ENCODE results near the gene ACAN. TPM values are rescaled to one million over a fixed set of nuclear protein-coding genes. Genes with fewer than 3 reads are reported as not detected.

ACAN gene
- total RNA-seq, 1 experiment from 2014 or later, result 1.4 TPM

DNA sequence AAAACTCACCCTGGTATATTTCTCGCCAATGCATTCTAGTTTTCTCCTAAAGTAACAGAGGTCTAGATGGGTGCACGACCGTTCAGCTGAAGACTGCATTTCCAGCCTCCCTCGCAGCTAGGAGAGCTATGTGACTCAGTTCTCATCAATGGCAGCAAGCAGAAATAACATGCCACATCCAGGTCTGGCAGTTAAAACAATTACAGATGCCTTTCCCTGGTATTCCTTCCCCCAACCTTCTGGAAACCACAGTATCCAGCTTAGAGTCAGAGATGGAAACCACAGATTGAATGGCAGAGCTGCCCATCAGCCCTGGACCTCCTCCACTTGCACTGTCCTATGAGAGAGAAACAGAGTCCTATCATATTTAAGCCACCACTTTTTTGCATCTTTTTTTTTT, 87.3 kb downstream of the ACAN start:
- no peak overlapping the region for H3K27ac Mint-ChIP-seq
- POLR2A ChIA-PET, result no interaction called here
- H3K4me3 Mint-ChIP-seq, result no peak overlapping the region
- no peak for TF ChIP-seq ZNF396 (CRISPR knock-in tag; IDR thresholded peaks at IDR 0.05; ENCODE audit: borderline replicate concordance)
- no peak for TF ChIP-seq SOX15 (CRISPR knock-in tag; IDR thresholded peaks at IDR 0.05)
- no peak for TF ChIP-seq JAZF1 (CRISPR knock-in tag; IDR thresholded peaks at IDR 0.05)
- TF ChIP-seq ELF4 (CRISPR knock-in tag; IDR thresholded peaks at IDR 0.05; ENCODE audit: low read depth), result no peak
- TF ChIP-seq AR (CRISPR knock-in tag; IDR thresholded peaks at IDR 0.05), result no peak
- TF ChIP-seq ZNF416 (CRISPR knock-in tag; IDR thresholded peaks at IDR 0.05), result no peak
- TF ChIP-seq IRF2 (CRISPR knock-in tag; IDR thresholded peaks at IDR 0.05; ENCODE audit: borderline replicate concordance, low read depth), result no peak
- no peak for TF ChIP-seq FOXK1 (CRISPR knock-in tag; IDR thresholded peaks at IDR 0.05)
- TF ChIP-seq ATF1 (CRISPR knock-in tag; IDR thresholded peaks at IDR 0.05), result no peak
- ATAC-seq, result no peak
- no peaks in the 10 kb centered on the region for H3K36me3 Mint-ChIP-seq
- no peak for DNase-seq (ENCODE audit: low spot score)
- CTCF ChIA-PET, result no interaction called here
- no peaks in the 10 kb centered on the region for H3K9me3 Mint-ChIP-seq
- H3K4me1 Mint-ChIP-seq, result peaks cover 5% of the 10 kb centered on the region
- H3K27me3 Mint-ChIP-seq (ENCODE audit: low read depth), result 0 out of 2 replicates have a peak, but pooled peaks cover 2% of the 10 kb centered on the region

DNA sequence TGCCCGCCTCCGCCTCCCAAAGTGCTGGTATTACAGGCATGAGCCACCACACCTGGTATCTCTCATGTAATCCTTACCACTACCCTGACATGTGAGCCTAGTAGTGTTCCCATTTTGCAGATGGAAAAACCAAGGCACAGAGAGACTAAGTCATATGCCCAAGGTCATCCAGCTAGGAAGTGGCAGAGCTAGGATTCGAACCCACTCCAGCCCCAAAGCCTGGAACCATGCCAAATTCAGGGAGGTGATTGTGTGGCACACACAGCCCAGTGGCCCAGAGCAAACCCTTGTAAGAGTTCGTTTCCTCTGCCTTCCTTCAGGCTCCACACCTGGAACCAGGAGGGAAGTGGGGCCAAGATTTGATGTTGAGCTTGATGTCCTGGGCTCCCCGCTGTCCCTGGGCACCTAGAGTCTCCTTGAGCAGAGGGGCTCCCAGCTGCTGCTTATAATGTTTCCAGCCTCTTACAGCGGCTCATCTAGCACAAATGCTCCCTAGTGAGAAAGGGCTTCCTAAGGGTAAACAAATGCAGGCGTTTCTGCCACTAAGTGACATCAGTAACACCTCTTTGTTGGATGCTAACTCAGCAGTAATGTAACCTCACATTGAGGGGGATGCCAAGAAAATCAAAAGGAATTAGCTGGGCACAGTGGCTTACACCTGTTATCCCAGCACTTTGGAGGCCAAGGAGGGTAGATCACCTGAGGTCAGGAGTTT, 88.5 kb downstream of the ACAN start:
- Mint-ChIP-seq H3K27me3 (ENCODE audit: low read depth) (0 out of 2 replicates have a peak, but pooled peaks cover 2% of the 10 kb centered on the region), H3K4me1 (peaks cover 13% of the 10 kb centered on the region), H3K9me3 (no peaks in the 10 kb centered on the region), H3K4me3 (no peak overlapping the region), H3K27ac (no peak overlapping the region), H3K36me3 (no peaks in the 10 kb centered on the region)
- TF ChIP-seq ZBTB21 (CRISPR knock-in tag; IDR thresholded peaks at IDR 0.05; ENCODE audit: borderline replicate concordance), result no peak
- TF ChIP-seq, protein P1, sequence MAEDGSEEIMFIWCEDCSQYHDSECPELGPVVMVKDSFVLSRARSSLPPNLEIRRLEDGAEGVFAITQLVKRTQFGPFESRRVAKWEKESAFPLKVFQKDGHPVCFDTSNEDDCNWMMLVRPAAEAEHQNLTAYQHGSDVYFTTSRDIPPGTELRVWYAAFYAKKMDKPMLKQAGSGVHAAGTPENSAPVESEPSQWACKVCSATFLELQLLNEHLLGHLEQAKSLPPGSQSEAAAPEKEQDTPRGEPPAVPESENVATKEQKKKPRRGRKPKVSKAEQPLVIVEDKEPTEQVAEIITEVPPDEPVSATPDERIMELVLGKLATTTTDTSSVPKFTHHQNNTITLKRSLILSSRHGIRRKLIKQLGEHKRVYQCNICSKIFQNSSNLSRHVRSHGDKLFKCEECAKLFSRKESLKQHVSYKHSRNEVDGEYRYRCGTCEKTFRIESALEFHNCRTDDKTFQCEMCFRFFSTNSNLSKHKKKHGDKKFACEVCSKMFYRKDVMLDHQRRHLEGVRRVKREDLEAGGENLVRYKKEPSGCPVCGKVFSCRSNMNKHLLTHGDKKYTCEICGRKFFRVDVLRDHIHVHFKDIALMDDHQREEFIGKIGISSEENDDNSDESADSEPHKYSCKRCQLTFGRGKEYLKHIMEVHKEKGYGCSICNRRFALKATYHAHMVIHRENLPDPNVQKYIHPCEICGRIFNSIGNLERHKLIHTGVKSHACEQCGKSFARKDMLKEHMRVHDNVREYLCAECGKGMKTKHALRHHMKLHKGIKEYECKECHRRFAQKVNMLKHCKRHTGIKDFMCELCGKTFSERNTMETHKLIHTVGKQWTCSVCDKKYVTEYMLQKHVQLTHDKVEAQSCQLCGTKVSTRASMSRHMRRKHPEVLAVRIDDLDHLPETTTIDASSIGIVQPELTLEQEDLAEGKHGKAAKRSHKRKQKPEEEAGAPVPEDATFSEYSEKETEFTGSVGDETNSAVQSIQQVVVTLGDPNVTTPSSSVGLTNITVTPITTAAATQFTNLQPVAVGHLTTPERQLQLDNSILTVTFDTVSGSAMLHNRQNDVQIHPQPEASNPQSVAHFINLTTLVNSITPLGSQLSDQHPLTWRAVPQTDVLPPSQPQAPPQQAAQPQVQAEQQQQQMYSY (CRISPR knock-in tag; IDR thresholded peaks at IDR 0.05), result no peak
- ChIA-PET CTCF (interaction anchor here (2.0 kb wide), 1 partner anchor 287 kb away, joined by 10 read pairs; no protein-coding TSS in a partner anchor), POLR2A (no interaction called here)
- DNase-seq (ENCODE audit: low spot score) (no peak), ATAC-seq (no peak)

- Mint-ChIP-seq H3K27me3 (ENCODE audit: low read depth) (0 out of 2 replicates have a peak, but pooled peaks cover 2% of the 10 kb centered on the region), H3K27ac (no peak overlapping the region), H3K9me3 (no peaks in the 10 kb centered on the region), H3K36me3 (peaks cover 13% of the 10 kb centered on the region), H3K4me1 (peaks cover 40% of the 10 kb centered on the region), H3K4me3 (peak overlapping the region; percentile 72)
- DNase-seq (ENCODE audit: low spot score), result peak; percentile 93
- ChIA-PET POLR2A (interaction anchor here (0.6 to 1.6 kb wide), 6 partner anchors 10 to 194 kb away, joined by 3 to 6 read pairs (median 4); partner anchors contain the start of gene ABHD2), CTCF (interaction anchor here (0.5 to 4.2 kb wide), 34 partner anchors 9 to 465 kb away, joined by 3 to 64 read pairs (median 4); no protein-coding TSS in a partner anchor)
- peak; percentile 63 for ATAC-seq
- TF ChIP-seq ETV6 (CRISPR knock-in tag; IDR thresholded peaks at IDR 0.05), result peak; percentile 20; the same call in 1 of the 2 replicates
- TF ChIP-seq MAX (CRISPR knock-in tag; IDR thresholded peaks at IDR 0.05), result peak; percentile 70; the same call in 1 of the 2 replicates
- TF ChIP-seq ZBTB21 (CRISPR knock-in tag; IDR thresholded peaks at IDR 0.05; ENCODE audit: borderline replicate concordance), result 0 out of 2 replicates have a peak, but pooled peaks have one; percentile 9
- TF ChIP-seq SMAD3 (CRISPR knock-in tag; IDR thresholded peaks at IDR 0.05; ENCODE audit: borderline replicate concordance), result no peak
- no peak for TF ChIP-seq ZNF138 (CRISPR knock-in tag; conservative IDR thresholded peaks at IDR 0.05)
- no peak for TF ChIP-seq GRHL2 (CRISPR knock-in tag; IDR thresholded peaks at IDR 0.05; ENCODE audit: insufficient replicate concordance, severe bottlenecking)
- TF ChIP-seq, protein P1 (CRISPR knock-in tag; IDR thresholded peaks at IDR 0.05), result no peak
- TF ChIP-seq, protein P2, sequence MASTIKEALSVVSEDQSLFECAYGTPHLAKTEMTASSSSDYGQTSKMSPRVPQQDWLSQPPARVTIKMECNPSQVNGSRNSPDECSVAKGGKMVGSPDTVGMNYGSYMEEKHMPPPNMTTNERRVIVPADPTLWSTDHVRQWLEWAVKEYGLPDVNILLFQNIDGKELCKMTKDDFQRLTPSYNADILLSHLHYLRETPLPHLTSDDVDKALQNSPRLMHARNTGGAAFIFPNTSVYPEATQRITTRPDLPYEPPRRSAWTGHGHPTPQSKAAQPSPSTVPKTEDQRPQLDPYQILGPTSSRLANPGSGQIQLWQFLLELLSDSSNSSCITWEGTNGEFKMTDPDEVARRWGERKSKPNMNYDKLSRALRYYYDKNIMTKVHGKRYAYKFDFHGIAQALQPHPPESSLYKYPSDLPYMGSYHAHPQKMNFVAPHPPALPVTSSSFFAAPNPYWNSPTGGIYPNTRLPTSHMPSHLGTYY (CRISPR knock-in tag; IDR thresholded peaks at IDR 0.05), result no peak
- TF ChIP-seq FOXK1 (CRISPR knock-in tag; IDR thresholded peaks at IDR 0.05), result peak; percentile 56
Observed at GRCh38 chr15:88894348-88894818, 91.1 kb downstream of the ACAN start.

All from WTC11 (cell line).